ENCODE results near the gene VASH1.

VASH1 gene

DNA sequence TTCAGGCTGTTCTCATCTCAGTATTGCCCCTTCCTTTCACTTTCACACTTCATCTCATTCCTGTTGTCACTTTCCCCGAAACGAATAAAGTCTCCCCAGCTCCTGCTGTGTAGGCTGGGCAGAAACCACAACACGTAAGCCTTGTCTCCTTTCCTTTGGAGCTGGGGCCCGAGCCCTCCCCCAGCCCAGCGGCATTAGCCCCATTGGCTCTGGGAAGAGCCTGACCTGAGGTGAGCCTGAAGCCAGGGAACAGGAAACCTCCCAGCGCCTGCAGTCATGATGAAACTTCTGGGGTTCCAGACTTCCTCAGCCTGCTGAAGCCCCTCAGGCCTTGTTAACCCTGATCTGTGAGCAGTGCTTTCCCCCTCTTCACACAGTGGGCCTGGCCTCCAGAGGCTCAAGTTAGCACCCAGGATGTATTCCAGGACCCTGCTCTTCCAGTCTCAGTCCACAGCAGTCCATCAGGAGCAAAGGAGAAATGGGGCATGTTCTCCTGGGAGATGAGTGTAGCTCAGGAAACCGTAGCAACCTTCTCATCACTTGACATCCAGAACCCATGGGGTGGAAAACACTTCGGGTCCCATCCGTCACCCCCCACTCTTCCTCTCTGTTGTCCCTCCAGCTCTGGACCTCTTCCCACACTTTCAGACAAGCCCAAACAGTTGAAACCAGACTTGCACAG, 21.8 kb downstream of the VASH1 start:
- no peak overlapping the region for H3K4me3 ChIP-seq (ENCODE audit: low read depth, low read length)
- peaks cover 8 to 87% of the 10 kb centered on the region in 2 experiments for H3K36me3 ChIP-seq (ENCODE audit: control insufficient read depth in 2 of 2, insufficient read depth in 1 of 2, low read length in 2 of 2)
- H3K27ac ChIP-seq (ENCODE audit: extremely low read depth, low read depth, low read length): no peak overlapping the region
- no peaks in the 10 kb centered on the region for H3K9me3 ChIP-seq (ENCODE audit: control insufficient read depth, insufficient read depth, low read depth, low read length)
- H3K4me1 ChIP-seq (ENCODE audit: control insufficient read depth, insufficient read depth, low read length): no peaks in the 10 kb centered on the region
- ChIA-PET CTCF (interaction anchor here (0.5 to 4.6 kb wide), 6 partner anchors 12 to 770 kb away, joined by 3 to 77 read pairs (median 3); no protein-coding TSS in a partner anchor), POLR2A (no interaction called here)
- no peak for TF ChIP-seq ZNF473 (tag by site-specific recombination; IDR thresholded peaks at IDR 0.05)
- TF ChIP-seq PRDM1 (tag by site-specific recombination; IDR thresholded peaks at IDR 0.05): peak; percentile 40

DNA sequence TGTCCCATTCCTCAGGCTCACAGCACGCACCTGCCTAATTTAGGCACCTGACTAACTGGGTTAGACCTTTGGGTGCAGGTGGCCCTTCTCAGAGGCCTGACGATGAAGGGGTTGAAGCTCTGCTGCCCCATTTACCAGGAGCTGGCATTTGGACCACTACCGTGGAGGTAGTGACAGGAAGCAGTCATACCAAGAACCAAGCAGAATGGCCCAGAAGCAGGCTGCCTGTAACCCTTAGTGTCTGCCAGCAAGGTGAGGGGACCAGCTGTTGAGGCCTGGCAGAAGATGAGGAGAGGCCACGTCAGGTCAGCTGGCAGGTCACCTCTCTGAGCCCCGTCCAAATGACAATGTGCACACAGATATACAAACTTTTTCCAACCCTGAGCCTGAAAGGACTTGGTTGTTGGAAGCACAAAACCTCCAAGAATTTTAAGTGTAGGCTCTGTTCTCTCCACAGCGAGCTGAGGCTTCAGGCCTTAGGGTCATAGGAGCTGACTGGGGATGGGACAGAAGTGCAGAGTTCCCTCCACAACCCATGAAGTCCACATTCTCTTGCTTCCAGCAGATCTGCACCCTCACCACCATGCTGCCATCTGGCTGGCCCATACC, 23.1 kb downstream of the VASH1 start:
- Histone ChIP-seq H3K27ac (ENCODE audit: extremely low read depth, low read depth, low read length) (no peak overlapping the region), H3K36me3 (ENCODE audit: control insufficient read depth in 2 of 2, insufficient read depth in 1 of 2, low read length in 2 of 2) (peaks cover 8 to 92% of the 10 kb centered on the region in 2 experiments), H3K4me3 (ENCODE audit: low read depth, low read length) (no peak overlapping the region), H3K4me1 (ENCODE audit: control insufficient read depth, insufficient read depth, low read length) (no peaks in the 10 kb centered on the region), H3K9me3 (ENCODE audit: control insufficient read depth, insufficient read depth, low read depth, low read length) (no peaks in the 10 kb centered on the region)
- POLR2A ChIA-PET: interaction anchor here (1.6 kb wide), 1 partner anchor 27 kb away, joined by 3 read pairs; no protein-coding TSS in a partner anchor
- CTCF ChIA-PET: interaction anchor here (0.5 to 4.6 kb wide), 28 partner anchors 11 to 1097 kb away, joined by 3 to 77 read pairs (median 6); partner anchors contain the start of genes ANGEL1 and LRRC74A
- TF ChIP-seq ZNF335 (tag by site-specific recombination; conservative IDR thresholded peaks at IDR 0.05) (no peak), SP2 (tag by site-specific recombination; IDR thresholded peaks at IDR 0.05) (no peak), GLIS1 (tag by site-specific recombination; IDR thresholded peaks at IDR 0.05) (no peak), ZNF37A (tag by site-specific recombination; IDR thresholded peaks at IDR 0.05) (no peak), ZNF785 (tag by site-specific recombination; IDR thresholded peaks at IDR 0.05) (no peak), ZNF426 (tag by site-specific recombination; IDR thresholded peaks at IDR 0.05) (no peak), ZNF10 (tag by site-specific recombination; IDR thresholded peaks at IDR 0.05) (no peak), KLF7 (tag by site-specific recombination; IDR thresholded peaks at IDR 0.05; ENCODE audit: borderline replicate concordance) (no peak), EGR2 (tag by site-specific recombination; IDR thresholded peaks at IDR 0.05; ENCODE audit: low read depth) (no peak), ZNF302 (tag by site-specific recombination; IDR thresholded peaks at IDR 0.05; ENCODE audit: low read depth) (no peak), ZFP3 (tag by site-specific recombination; IDR thresholded peaks at IDR 0.05; ENCODE audit: low read depth) (no peak), ZNF76 (tag by site-specific recombination; IDR thresholded peaks at IDR 0.05; ENCODE audit: borderline replicate concordance, low read depth) (no peak), ZFP69B (tag by site-specific recombination; IDR thresholded peaks at IDR 0.05) (no peak), ZNF132 (tag by site-specific recombination; IDR thresholded peaks at IDR 0.05; ENCODE audit: borderline replicate concordance) (no peak)
- TF ChIP-seq, protein P1, sequence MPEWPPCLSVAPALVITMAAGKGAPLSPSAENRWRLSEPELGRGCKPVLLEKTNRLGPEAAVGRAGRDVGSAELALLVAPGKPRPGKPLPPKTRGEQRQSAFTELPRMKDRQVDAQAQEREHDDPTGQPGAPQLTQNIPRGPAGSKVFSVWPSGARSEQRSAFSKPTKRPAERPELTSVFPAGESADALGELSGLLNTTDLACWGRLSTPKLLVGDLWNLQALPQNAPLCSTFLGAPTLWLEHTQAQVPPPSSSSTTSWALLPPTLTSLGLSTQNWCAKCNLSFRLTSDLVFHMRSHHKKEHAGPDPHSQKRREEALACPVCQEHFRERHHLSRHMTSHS (tag by site-specific recombination; IDR thresholded peaks at IDR 0.05): no peak
- TF ChIP-seq, protein P2, sequence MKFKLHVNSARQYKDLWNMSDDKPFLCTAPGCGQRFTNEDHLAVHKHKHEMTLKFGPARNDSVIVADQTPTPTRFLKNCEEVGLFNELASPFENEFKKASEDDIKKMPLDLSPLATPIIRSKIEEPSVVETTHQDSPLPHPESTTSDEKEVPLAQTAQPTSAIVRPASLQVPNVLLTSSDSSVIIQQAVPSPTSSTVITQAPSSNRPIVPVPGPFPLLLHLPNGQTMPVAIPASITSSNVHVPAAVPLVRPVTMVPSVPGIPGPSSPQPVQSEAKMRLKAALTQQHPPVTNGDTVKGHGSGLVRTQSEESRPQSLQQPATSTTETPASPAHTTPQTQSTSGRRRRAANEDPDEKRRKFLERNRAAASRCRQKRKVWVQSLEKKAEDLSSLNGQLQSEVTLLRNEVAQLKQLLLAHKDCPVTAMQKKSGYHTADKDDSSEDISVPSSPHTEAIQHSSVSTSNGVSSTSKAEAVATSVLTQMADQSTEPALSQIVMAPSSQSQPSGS (tag by site-specific recombination; IDR thresholded peaks at IDR 0.05; ENCODE audit: low read depth): no peak
- TF ChIP-seq, protein P3, sequence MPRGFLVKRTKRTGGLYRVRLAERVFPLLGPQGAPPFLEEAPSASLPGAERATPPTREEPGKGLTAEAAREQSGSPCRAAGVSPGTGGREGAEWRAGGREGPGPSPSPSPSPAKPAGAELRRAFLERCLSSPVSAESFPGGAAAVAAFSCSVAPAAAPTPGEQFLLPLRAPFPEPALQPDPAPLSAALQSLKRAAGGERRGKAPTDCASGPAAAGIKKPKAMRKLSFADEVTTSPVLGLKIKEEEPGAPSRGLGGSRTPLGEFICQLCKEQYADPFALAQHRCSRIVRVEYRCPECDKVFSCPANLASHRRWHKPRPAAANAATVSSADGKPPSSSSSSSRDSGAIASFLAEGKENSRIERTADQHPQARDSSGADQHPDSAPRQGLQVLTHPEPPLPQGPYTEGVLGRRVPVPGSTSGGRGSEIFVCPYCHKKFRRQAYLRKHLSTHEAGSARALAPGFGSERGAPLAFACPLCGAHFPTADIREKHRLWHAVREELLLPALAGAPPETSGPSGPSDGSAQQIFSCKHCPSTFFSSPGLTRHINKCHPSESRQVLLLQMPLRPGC (tag by site-specific recombination; IDR thresholded peaks at IDR 0.05): no peak
